Stimulated activated CD8-positive, alpha-beta memory T cell treated with anti-CD3 and anti-CD28 coated beads, Interleukin-2, amount 100 ng/mL, for 48 hours (primary cell): Measurements from ENCODE around the gene LINC00237.

Experiments
- DNase-seq, 2 donors: peaks; one replicate each; pipeline ENCODE4 v3.0.0-alpha.2; 2020; ENCODE audit warnings: low read depth in 2 of 2

The LINC00237 gene

DNA sequence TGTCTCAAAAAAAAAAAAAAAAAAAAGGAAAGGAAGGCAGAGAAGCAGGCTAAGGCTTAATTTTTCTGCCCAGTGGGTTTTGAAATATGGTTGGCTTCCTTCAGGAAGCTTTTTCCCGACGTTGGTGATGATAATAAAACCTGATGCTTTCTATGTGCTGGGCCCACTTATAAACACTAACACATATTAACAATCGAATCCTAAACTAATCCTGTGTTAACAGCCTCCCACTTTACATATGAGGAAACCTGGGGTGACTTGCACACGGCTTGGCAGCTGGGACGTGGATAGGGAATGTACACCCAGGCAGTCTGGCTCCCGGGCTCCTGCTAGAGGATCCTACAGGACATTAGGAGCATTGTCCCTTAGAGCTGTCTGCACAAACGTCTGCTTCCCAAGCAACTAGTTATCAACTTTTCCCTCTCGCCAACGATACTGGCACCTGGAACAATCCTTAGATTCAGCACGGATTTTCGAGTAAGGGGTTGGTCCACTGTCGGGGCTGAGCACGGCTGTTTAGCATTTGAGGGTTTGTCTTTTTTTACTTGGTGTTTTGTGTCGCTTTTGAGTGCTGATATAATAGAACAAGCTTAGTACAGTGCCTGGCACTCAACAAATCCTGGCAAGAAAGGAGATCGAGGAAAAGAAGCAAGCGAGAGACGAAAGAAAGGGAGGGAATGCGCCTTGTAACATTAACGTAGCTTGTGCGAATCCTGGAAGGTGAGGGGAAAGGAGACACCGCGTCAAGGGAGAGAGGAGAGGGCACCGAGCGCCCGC is 19.1 kb upstream of the LINC00237 start:
- DNase-seq = no peak

DNA sequence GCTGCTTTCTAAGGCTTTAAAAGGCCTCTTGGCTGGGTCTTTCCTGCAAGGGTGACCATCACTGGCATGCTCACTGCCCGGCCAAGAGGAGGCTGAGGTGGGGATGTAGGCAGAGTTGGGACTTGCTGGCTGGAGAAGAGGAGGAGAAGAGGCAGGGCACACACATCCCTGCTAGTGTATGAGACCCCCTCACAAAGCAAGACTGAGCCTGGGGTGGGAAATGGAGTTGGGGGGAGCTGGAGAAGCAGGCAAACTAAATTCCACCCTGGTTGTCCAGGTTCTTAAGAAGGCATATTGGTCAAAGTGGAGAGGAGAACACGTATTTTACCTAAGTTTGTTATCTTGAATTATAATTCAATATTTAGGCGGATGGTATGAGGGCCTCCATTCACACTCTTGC is 18.0 kb upstream of the LINC00237 start:
- no peak for DNase-seq

DNA sequence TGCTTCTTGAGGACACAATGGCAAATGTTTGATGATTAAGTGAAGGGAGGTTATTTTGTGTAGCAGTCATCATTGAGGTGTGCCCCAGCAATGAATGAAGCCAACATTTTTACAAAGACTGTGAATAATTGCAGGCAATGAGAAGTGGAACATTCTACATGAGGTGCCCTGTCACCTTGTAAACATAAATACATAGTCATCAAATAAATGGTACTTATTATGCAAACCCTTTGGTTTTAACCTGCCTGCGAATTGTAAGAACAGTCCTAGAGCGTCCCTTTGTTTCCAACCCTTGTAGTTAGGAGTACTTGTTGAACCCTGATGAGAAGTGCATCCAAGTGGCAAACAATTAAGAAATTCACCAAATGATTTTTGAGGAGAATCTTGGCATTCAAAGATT is 12.6 kb upstream of the LINC00237 start:
- DNase-seq = no peak

DNA sequence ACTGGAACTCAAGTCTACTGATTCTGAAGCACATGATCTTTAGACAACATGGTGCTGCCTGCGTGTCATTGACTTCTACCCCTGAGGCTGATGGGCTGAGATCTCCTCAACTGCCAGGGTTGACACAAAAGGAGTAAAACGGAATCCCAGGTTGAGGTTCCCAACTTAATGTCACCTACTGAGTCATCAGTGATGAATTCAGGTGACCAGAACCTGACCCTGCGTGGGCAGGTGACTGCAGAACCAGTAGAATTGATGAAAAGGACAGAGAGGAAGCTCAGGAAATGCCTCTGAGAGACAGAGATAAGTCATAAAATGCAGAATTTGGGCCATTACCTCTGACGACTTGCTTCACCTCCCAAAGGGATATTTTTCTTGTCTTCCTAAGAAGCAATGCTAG is 12.0 kb upstream of the LINC00237 start:
- no peak for DNase-seq

DNA sequence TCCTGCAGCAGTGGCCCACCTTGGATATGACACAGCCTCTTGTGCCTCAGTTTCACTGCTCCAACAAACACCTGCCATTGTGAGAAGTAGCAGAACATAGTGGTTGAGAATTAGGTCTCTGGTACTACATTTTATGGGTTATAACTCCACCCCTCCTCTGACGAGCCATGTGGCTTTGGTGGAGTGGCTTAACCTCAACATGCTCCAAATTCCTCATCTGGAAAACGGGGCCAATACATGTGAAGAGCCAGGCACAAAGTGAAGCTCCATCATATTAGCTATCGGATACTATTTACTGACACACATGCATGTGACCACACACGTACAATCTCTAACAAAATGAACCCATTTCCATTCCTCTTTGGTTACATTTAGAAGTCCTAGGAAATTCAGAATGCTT is 11.4 kb upstream of the LINC00237 start:
- DNase-seq = no peak

DNA sequence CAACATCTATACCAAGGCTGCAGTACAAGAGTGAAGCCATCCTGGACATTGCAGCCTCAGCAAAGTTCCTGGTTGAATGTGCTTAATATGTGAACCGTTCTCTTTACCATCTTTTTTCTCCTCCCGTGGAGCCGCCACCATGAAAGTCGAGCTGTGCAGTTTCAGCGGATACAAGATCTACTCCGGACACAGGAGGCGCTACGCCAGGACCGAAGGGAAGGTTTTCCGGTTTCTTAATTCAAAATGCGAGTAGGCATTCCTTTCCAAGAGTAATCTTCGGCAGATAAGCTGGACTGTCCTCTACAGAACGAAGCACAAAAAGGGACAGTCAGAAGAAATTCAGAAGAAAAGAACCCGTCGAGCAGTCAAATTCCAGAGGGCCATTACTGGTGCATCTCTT is 8.4 kb upstream of the LINC00237 start:
- DNase-seq = no peak

DNA sequence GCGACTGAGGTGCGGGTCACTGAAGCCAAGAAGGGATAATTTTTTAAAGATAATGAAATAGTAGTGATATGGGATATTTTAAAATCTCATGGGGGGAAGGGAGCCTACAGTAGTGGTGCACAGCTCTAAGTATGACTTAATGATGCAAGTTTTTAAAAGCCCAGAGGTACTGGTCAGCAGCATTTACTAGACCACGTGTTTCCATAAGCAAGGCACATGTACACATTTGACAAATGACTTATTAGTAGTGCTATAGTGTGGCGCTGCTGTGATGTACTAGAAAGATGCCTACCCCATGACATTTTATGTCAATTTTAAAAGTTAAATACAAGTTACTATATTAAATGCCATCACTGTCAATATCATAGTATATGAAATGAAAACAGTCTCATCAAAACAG is 7.5 kb upstream of the LINC00237 start:
- no peak for DNase-seq

DNA sequence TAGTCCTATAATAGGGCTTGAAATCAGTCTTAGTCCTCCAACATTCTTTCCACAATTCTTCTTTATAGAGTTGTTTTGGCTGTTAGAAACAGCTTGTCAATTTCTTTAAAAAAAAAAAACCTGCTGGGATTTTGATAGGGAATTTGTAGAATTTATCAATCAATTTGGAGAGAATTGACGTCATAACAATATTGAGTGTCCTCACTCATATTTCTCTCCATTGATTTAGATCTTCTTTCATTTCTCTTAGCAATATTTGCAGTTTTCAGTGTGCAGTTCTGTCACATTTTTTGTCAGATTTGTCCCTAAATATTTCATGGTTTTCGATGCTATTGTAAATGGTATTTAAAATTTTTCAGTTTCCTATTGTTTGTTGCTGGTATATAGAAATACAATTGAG is 5.3 kb upstream of the LINC00237 start:
- no peak for DNase-seq

DNA sequence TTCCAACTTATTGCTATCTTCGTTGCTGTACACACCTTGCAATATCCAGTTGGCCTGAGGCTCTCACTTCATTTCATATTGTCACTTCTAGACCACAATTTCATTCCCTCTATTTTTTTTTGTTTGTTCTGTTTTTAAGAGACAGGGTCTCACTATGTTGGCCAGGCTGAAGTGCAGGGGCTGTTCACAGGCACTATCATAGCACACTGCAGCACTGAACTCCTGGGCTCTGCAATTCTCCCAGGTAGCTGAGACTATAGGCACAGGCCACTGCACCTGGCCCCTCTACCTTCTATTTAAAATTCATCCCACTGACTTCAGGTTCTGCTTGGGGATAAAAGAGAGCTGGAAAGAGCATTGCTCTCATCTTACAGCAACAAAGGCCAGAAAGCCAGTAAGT is 4.7 kb upstream of the LINC00237 start:
- no peak for DNase-seq

DNA sequence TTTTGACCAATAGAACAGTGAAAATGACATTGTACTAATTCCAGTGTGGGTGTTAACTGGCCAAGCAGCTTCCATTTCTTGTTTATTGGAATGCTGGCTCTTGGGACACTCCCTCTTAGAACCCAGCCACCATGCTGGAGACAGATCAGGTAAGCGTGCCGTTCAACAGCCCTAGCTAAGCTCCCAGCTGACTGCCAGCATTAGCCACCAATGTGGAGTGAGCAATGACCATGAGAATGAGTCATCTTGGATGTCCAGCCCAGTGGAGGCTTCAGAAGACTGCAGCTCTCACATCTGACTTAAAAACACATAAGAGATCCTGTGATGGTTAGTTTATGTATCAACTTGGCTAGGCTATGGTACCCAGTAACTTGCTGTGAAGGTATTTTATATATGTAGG is 3.0 kb upstream of the LINC00237 start:
- no peak for DNase-seq

DNA sequence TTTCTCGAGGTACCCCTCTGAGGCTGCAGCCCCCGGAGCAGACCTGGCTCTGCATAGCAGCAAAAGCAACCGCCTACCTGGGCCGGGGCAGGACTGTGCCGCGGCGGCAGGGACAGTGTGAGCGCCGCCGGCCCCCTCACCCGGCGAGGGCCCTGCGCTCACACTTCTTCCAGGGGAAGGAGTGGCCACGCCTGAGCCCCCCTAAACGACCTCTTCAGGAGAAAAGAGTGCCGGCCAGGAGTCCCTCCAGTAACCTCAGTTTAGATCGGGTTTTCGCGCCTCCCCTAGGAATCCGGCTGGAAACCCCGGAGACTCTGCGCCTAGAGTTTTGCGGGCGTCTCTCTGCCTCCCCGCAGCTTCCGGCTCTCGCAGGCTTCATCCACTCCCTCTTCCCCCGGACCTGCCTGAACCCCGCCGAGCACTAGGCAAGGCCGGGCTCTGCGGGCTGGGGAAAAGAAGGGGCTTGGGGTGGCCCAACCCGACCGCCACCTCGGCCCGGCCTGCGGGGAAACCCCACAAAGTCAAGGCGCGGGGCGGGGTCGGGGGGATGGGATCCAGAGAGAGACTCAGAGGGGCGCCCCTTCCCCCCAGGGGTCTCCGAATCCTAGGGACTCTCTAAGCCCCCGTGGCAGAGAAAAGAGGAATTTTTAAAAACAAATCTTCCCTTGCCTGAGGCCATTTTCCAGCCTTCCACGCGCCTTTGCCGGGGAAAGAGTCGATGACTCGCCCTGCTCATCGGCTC is 558 bp downstream of the LINC00237 start:
- DNase-seq = no peak

DNA sequence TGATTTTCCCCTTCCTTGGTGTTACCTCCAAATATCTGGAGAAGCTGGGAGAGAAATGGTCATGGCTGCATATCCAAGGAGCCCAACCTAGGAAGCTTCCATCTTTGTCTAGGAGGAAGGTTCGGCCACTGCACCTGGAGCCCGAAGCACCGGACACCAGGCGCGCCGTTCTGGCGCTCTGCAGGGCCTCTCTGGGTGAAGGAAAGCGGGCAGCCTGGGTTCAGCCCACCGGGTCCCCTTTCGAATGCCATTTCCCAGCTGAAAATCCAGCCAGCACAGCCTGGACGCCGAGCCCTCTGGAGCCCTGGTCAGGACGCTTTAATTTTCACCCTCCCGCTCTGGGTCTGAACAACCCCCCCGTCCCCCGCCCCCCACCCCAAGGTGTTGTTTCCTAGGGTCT is 1.2 kb downstream of the LINC00237 start:
- no peak for DNase-seq

DNA sequence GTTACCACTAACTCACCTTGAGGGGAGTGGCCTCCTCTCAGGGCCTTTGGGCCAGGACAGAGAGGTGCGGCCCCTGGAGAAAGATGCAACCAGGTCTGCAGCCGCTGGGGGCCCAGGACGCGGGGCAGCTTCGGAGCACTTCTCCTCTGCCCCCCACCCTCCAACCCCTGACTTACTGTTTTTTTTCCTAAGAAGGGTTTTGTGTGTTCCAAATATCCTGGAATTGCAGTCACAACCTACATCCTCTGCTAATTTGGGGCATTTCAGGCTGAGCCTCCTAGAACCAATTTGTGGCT is 1.7 kb downstream of the LINC00237 start:
- DNase-seq = no peak

DNA sequence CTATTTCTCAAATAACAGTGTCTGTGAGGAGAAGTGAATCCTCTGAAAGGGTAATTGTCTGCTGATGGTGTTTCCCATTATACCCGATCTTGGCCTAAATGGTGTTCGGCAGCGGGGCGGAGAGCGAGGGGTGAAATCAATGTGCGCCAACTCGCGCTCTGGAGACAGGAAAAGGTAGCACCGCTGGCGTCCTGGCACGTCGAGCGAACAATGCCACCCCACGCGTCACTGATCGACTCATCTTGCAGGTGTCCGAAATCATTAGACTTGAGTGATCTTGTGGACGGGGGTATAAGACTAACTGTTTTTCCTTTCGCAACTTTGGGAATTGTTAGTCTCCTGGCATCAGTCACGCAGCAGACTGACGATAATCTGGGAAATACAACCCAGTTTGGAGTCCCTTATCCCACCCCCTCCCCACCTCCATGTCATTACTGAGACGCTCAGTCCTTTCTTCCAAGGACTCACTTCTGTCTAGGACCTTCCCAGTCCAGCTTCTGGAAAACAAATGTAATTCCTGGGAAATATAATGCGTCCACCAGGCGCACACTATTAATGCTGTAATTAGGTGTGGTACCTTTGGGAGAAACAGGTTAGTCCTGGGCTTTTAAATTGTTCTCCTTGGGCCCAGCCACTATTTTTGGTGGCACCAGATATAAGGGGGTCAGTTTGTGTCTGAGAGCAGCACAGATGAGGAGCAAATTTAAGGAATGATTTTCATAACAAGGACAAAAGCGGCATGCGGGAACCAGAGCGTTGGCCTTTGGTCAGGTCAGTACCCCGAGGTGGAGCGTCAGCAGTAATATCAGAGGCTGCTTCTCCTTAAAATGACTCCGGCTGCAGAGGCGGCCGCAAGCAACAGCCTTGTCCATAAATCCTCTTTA is 2.3 kb downstream of the LINC00237 start:
- DNase-seq = no peak

DNA sequence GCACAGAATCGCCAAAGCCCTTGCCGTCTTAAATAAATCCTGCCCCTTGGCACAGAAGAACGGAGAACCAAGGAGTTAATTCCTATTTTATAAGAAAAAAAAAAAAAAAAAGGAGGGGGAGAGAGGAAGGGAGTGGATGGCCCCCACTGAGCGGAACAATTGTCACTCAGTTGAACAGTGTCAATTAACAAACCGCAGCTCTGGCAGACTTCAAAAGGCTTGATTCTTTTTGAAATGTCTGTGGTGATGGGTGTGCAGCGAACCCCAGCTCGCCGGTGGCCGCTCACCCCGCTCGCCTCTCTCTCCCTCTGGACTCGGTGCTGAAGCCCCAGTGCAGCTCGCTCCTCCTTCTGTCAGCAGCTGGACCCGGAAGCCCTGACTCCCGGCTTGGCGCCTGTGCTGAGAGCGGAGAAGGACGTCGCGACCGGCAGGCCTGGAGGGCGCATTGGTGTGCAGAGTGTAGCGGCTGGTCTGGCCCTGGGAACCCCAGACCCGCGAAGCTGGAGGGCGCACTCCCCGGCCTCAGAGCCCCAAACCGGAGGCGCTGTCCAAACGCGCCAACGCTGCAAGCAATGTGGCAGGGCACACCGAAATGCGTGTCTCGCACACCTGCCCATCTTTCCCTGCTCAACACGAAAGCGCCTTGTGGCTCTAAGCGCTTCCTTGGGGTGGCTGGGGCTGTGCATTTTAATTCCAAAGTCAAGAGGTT is 3.4 kb downstream of the LINC00237 start:
- DNase-seq = no peak

DNA sequence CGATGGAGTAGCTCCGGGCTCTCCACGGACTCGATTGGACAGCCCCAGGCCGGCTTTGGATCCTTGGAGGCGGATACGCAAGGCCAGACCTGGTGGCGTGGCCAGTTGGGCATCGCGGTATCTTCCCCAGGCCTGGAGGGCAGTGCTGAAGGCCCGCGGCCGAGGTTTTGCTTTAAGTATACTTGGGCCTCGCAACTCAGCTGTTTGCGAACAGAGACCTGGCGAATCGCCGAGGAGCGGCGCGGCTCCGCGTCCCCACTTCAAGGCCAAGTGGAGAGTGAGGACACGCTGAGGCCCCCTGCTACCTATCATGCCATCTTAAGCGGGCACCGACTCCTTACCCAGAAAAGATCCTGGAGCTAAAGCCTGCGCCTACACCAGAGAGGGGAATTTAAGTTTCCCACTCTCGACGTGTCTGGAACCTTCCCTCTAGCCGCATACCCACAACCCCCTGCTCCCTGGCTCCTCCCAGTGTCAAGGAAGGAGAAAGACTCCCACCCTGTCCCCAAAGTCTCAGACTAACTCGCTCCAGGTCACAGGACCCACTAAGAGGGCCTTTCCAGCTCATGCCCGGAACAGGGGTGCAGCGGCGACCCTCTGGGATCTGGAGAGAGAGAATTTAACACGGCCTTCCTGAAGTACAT is 4.1 kb downstream of the LINC00237 start:
- no peak for DNase-seq

DNA sequence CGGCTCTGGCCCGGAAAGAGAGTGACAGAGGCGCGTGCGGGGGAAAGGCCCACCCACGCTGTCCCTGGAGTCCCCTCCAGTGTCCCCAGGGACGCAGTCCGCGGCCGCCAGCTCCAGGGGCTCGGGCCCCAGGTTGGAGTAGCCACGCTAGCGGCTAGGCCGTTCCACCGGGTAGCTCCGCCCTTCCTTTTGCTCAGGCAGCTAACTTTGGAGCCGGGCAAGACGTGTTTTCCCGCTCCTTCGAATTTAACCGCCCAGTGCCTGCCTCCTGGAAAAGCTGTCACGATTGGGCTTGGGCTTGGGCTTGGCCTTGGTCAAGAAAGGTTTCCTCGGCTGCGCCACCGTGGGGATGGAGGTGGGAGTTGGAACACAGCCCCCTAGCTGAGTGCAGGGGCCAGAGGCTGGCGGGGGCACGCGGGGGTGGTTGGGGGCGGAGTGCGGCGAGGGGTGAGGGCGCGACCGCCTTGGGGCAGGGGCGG is 4.7 kb downstream of the LINC00237 start:
- DNase-seq = no peak

DNA sequence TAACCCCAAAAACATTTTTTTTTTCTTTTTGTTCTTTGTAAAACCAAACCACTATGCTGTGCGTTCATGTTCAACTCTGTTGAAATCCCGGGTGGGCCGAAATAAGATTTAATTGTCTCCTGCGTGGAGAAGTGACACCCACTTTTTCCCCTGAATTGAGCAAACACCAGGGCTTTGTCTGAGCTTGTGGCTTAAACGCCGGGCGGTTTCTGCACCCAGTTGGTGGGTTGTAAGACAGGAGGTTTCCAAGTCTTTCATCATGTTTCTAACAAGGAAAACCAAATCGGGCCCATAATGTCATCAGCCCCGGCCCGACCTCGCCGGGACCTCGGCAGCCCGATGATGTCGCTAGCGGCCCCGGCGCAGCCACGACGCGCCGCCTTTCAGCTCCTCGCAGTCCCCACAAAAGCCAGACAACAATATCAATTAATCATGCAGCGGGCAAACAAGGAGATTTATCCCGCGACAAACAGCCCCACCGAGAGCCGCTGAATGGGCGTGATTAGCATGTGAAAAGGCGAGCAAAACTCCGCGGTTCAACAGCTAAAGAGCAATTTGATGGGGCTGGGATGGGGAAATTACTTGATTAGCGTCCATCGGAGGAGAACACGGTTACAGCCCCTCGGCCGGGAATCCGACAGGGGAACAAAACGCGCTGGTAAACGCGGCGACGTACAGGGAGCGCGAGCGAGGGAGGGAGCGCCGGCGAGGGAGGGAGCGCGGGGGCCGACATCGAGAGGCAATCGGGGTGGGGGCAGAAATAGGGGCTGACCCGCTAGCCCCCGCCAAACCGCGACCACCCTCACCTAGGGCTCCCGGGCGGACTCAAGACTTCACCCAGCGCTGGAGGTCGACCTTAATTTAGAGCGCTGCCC is 5.3 kb downstream of the LINC00237 start:
- no peak for DNase-seq

DNA sequence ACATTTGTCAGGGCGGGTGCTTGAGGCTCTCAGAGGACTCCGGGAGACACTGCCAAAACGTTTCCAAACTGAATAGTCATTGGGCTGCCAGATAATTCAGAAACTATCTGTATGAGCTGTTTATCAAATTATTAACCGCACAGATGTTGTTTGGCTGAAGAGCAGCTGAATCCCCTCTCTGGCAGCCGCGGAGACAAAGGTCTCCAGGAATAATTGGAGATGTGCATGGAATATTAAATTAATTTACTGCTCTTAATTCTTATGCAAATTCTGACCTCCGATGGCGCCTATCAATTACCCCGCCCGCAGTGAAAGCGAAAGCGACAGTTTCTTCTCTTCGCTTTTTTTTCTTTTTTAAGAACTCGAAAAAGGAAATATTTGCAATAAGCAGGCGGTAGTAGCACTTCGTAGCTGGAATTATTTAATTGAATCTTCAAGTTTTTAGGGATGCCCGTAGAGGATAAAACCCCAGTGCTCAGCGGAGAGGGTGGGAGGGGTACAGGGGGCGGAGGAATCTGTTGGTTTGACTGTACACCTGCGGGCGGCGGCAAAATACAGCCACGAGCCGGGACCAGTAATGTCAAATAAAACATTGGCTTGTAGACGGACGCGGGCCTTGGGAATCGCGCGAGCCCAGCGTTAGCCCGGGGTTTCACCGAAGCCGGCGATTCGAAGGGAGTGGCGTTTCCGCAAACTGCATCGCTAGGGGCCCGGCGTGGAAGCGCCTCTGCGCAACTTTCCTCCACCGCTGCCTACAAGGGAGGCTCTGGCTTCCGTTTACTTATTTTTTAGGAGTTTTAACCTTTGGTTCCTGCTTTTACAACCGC is 6.2 kb downstream of the LINC00237 start:
- DNase-seq = peak in 1 of 2 donors; percentile 37
